ENCODE results near the gene KMT2C. TPM values are rescaled to one million over a fixed set of nuclear protein-coding genes. Genes with fewer than 3 reads are reported as not detected.

Gene KMT2C
- total RNA-seq, 1 experiment from 2014 or later, result 54.3 TPM

DNA sequence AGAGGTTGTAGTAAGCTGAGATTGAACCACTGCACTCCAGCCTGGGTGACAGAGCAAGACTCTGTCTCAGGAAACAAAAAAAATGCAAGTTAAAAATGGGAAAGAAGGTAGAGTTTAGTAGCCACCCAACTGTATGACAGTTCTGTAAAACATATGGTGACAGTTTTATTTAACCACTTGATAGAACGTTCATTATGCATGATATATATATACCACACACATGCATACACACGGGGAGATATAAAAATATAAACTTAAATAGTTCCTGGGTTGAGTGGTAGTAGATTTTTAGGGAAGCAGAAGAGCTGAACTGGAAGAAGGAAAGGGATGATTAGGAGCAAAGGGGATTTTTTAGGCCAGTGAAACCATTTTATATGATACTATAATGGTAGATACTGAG lies 120.0 kb downstream of the KMT2C start:
- Histone ChIP-seq H2AFZ (no peak overlapping the region), H3K4me2 (no peak overlapping the region), H3K9me2 (ENCODE audit: insufficient read depth) (no peaks in the 10 kb centered on the region), H4K20me1 (ENCODE audit: insufficient read depth) (no peaks in the 10 kb centered on the region), H3K4me1 (replicated peaks; ENCODE audit: insufficient read depth) (peaks cover 20% of the 10 kb centered on the region), H3K4me3 (no peak overlapping the region), H3K79me2 (ENCODE audit: low read depth) (peaks cover 26% of the 10 kb centered on the region; the same call in 1 of the 2 replicates), H3K36me3 (ENCODE audit: low read depth) (no peaks in the 10 kb centered on the region; the same call in 1 of the 2 replicates), H3K27me3 (ENCODE audit: insufficient read depth, low read depth) (no peaks in the 10 kb centered on the region), H3K9me3 (ENCODE audit: insufficient read depth, low read depth) (no peaks in the 10 kb centered on the region), H3K27ac (no peak overlapping the region), H3F3A (ENCODE audit: insufficient read depth, low read depth) (peaks cover 22% of the 10 kb centered on the region)
- no peak for DNase-seq
- POLR2A ChIA-PET (ENCODE audit: unreplicated experiment), result interaction anchor here (0.6 kb wide), 1 partner anchor 255 kb away, joined by 4 read pairs; no protein-coding TSS in a partner anchor
- no TSS peak for BruUV-seq (replicated peaks)
- no peak for TF ChIP-seq EZH2 (IDR thresholded peaks at IDR 0.05; ENCODE audit: low read depth)
- TF ChIP-seq, protein P1, sequence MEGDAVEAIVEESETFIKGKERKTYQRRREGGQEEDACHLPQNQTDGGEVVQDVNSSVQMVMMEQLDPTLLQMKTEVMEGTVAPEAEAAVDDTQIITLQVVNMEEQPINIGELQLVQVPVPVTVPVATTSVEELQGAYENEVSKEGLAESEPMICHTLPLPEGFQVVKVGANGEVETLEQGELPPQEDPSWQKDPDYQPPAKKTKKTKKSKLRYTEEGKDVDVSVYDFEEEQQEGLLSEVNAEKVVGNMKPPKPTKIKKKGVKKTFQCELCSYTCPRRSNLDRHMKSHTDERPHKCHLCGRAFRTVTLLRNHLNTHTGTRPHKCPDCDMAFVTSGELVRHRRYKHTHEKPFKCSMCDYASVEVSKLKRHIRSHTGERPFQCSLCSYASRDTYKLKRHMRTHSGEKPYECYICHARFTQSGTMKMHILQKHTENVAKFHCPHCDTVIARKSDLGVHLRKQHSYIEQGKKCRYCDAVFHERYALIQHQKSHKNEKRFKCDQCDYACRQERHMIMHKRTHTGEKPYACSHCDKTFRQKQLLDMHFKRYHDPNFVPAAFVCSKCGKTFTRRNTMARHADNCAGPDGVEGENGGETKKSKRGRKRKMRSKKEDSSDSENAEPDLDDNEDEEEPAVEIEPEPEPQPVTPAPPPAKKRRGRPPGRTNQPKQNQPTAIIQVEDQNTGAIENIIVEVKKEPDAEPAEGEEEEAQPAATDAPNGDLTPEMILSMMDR (conservative IDR thresholded peaks at IDR 0.05), result no peak
- CTCF ChIA-PET, result interaction anchor here (0.6 kb wide), 1 partner anchor 24 kb away, joined by 5 read pairs; no protein-coding TSS in a partner anchor
- intact Hi-C loops (cut with micrococcal nuclease; ENCODE audit: unreplicated experiment), result no loop called here

DNA sequence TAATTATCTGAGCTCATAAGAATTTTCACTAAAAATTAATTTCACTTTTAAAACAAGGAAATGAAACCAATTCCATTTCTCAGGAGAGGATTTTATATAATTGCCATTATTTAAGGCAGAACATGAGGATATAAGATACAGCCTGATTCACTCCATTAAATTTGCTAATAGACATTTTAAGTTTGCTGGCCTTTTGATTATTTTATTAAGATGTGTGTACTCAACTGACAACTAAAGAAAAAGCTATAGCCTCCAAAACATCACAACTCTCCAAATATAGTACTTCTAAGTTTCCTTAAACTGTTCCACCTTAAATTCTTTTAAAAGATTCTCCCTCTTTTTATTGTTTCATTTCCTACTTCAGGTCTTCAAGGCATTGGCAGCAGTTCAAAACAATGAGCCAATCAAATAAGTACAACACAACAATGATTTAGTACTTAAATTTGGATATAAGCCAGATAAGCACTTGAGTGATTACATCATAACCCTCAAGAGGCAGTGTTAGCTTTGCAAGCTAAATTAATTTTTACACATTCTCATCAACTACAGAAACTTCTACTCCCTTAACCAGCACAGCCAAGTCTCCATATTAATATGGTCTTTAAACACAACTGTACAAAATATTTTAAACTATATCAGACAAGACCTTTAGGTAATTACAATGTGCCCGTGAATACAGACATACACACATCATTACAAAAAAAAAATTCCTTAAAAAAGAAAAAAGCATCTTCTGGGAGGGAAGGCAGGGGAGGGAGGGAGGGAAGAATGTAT lies 121.8 kb downstream of the KMT2C start:
- H3K9me3 ChIP-seq (ENCODE audit: insufficient read depth, low read depth), result no peaks in the 10 kb centered on the region
- peak overlapping the region; percentile 45 for H3K4me2 ChIP-seq
- TF ChIP-seq, protein P1 (conservative IDR thresholded peaks at IDR 0.05), result no peak
- no peak for TF ChIP-seq EZH2 (IDR thresholded peaks at IDR 0.05; ENCODE audit: low read depth)
- no peaks in the 10 kb centered on the region for H3K9me2 ChIP-seq (ENCODE audit: insufficient read depth)
- H4K20me1 ChIP-seq (ENCODE audit: insufficient read depth), result no peaks in the 10 kb centered on the region
- H2AFZ ChIP-seq, result no peak overlapping the region
- peaks cover 20% of the 10 kb centered on the region for H3K4me1 ChIP-seq (replicated peaks; ENCODE audit: insufficient read depth)
- intact Hi-C loops (cut with micrococcal nuclease; ENCODE audit: unreplicated experiment), result no loop called here
- DNase-seq, result peak; percentile 33 to 91
- H3F3A ChIP-seq (ENCODE audit: insufficient read depth, low read depth), result peaks cover 22% of the 10 kb centered on the region
- ChIA-PET CTCF (interaction anchor here (1.2 kb wide), 1 partner anchor 393 kb away, joined by 3 read pairs; no protein-coding TSS in a partner anchor), POLR2A (ENCODE audit: unreplicated experiment) (interaction anchor here (0.6 to 0.8 kb wide), 3 partner anchors 146 to 794 kb away, joined by 5 to 11 read pairs (median 5); no protein-coding TSS in a partner anchor)
- H3K79me2 ChIP-seq (ENCODE audit: low read depth), result peaks cover 23% of the 10 kb centered on the region; the same call in 1 of the 2 replicates
- H3K36me3 ChIP-seq (ENCODE audit: low read depth), result no peaks in the 10 kb centered on the region; the same call in none of the 2 replicates
- H3K27ac ChIP-seq, result peak overlapping the region; percentile 59
- H3K4me3 ChIP-seq, result no peak overlapping the region
- no peaks in the 10 kb centered on the region for H3K27me3 ChIP-seq (ENCODE audit: insufficient read depth, low read depth)
- BruUV-seq (replicated peaks), result no TSS peak

DNA sequence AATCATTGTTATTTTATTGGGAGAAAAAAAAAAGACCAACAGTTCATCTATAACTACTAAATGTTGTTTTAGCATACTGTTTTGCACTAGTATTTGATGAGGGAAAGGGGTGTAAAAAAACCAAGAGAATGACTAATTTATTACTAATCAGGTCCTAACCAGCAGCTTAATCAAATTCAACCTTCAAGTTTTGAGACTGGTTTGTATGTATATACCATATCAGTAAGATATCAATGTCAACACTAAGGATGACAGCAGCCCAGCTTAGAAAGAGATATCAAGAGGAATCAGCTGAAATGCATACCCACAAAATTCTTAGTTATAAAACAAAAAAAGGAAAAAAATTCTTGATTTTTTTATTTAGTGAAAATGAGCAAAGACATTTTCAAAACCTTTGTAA lies 122.6 kb downstream of the KMT2C start:
- Histone ChIP-seq H3F3A (ENCODE audit: insufficient read depth, low read depth) (peaks cover 22% of the 10 kb centered on the region), H3K27me3 (ENCODE audit: insufficient read depth, low read depth) (no peaks in the 10 kb centered on the region), H3K4me1 (replicated peaks; ENCODE audit: insufficient read depth) (peaks cover 20% of the 10 kb centered on the region), H3K4me2 (peak overlapping the region; percentile 45), H3K27ac (peak overlapping the region; percentile 59), H3K36me3 (ENCODE audit: low read depth) (peaks cover under 1% of the 10 kb centered on the region), H3K9me2 (ENCODE audit: insufficient read depth) (no peaks in the 10 kb centered on the region), H3K4me3 (no peak overlapping the region), H4K20me1 (ENCODE audit: insufficient read depth) (no peaks in the 10 kb centered on the region), H3K9me3 (ENCODE audit: insufficient read depth, low read depth) (no peaks in the 10 kb centered on the region), H2AFZ (no peak overlapping the region), H3K79me2 (ENCODE audit: low read depth) (peaks cover 19% of the 10 kb centered on the region; the same call in 1 of the 2 replicates)
- intact Hi-C loops (cut with micrococcal nuclease; ENCODE audit: unreplicated experiment), result no loop called here
- ChIA-PET CTCF (interaction anchor here (1.2 kb wide), 1 partner anchor 394 kb away, joined by 3 read pairs; no protein-coding TSS in a partner anchor), POLR2A (ENCODE audit: unreplicated experiment) (interaction anchor here (0.5 kb wide), 1 partner anchor 120 kb away, joined by 6 read pairs; no protein-coding TSS in a partner anchor)
- TF ChIP-seq, protein P1 (conservative IDR thresholded peaks at IDR 0.05), result no peak
- TF ChIP-seq EZH2 (IDR thresholded peaks at IDR 0.05; ENCODE audit: low read depth), result no peak
- BruUV-seq (replicated peaks), result no TSS peak
- no peak for DNase-seq
